ENCODE data around the gene MYL6. TPM values are rescaled to one million over a fixed set of nuclear protein-coding genes. Genes with fewer than 3 reads are reported as not detected.

Gene MYL6
- total and polyA plus RNA-seq, 10 of the 15 experiments (the other 5 are each of a cell fraction or from before 2014, with no cell fraction given), result 1,000 to 4,116 (median 1,828) TPM

DNA sequence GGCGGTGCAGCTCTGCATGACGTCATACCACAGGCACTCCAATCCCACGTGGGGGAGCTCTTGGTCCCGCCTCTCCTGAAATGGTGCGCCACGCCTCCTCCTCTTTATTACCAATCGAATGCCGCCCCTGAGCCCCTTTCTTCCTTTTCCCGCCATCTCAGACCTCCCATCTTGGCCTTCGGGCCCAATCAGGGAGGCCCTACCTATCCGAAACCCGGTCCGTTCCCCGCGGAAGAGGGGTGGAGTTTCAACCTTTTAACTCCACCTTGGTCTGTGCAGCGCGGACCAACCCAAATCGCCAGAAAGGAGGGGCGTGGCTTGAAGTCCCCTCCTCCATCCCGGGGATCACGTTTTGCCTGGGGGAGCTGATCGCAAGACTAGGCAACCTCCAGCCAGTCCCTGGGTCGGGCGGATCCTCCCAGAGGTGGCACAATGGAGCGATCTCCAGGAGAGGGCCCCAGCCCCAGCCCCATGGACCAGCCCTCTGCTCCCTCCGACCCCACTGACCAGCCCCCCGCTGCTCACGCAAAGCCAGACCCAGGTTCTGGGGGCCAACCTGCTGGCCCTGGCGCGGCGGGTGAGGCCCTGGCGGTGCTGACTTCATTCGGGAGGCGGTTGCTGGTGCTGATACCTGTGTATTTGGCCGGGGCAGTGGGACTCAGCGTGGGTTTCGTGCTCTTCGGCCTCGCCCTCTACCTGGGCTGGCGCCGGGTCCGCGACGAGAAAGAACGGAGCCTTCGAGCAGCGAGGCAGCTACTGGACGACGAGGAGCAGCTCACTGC is 30.1 kb upstream of the MYL6 start, which contains the start of gene ESYT1 (continued):
- TF ChIP-seq EP300 (IDR thresholded peaks at IDR 0.05; ENCODE audit: borderline replicate concordance in 1 of 2, control insufficient read depth in 1 of 2, low read depth in 2 of 2, low read length in 2 of 2) (peak in 1 of 2 experiments; percentile 17; a peak in 1 of 4 replicates), FOXM1 (IDR thresholded peaks at IDR 0.05; ENCODE audit: low read depth, low read length) (no peak), WRNIP1 (IDR thresholded peaks at IDR 0.05; ENCODE audit: borderline replicate concordance, low read depth, low read length) (no peak)

DNA sequence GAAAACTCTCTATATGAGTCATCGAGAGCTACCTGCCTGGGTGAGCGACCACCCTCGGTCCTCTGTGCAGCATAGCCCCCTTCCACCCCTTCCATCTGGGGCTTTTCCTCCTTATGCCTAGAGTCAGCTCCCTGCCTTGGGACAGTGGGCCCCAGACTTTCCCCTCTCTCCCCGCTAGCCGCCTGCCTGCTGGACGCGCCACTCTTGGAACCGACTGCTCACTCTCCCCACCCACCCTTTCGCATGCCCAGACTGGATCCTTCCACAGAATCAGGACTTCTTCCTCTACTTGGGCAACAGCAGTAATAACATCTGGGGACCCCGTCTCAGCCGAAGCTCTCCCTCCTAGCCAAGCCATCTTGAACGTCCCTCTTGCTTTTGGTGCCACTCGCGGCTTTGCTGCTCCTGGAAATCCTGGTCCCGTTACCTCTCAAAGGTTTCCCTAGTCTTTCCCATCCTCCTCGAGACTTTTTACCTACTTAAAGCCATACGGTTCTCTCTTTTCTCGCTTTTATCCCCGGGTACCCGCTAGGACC is 29.4 kb upstream of the MYL6 start:
- CTCF ChIA-PET, result interaction anchor here (0.9 to 10.3 kb wide), 12 partner anchors 8 to 390 kb away, joined by 3 to 129 read pairs (median 11); partner anchors contain the start of genes PA2G4, RNF41, RPL41 and SMARCC2
- H3K9me3 ChIP-seq (replicated peaks; ENCODE audit: control insufficient read depth, insufficient read depth, low read length), result no peaks in the 10 kb centered on the region
- H4K20me1 ChIP-seq (ENCODE audit: control insufficient read depth, insufficient read depth), result no peaks in the 10 kb centered on the region
- in situ Hi-C loops (cut with MboI), result no loop called here
- intact Hi-C loops (cut with micrococcal nuclease; ENCODE audit: unreplicated experiment), result loop anchor here (5.0 to 10.0 kb wide), 2 partner anchors 339 to 516 kb away; partner anchors contain the start of genes ATP5F1B and SPRYD4
- peak; percentile 5; the same call in 1 of the 3 replicates for ATAC-seq
- under 1% methylated on average over 20 of the region's 20 CpGs for WGBS (ENCODE audit: insufficient coverage, insufficient replicate concordance, low lambda C conversion rate, missing lambda C conversion rate)
- SMC1A ChIA-PET (ENCODE audit: uncharacterized antibody, unreplicated experiment), result interaction anchor here (0.6 to 4.8 kb wide), 11 partner anchors 10 to 508 kb away, joined by 3 to 68 read pairs (median 6); partner anchors contain the start of genes MYL6, MYL6B, PA2G4 and RNF41
- H3K4me1 ChIP-seq (ENCODE audit: control insufficient read depth, insufficient read depth, low read length), result peaks cover 24% of the 10 kb centered on the region
- peak overlapping the region; percentile 69 for H2AFZ ChIP-seq (ENCODE audit: control insufficient read depth, low read depth, low read length)
- DNase-seq (ENCODE audit: low read depth, low spot score), result no peak
- BruUV-seq (replicated peaks), result no TSS peak
- H3K27me3 ChIP-seq (replicated peaks in 1 of 2; ENCODE audit: control insufficient read depth in 2 of 2, insufficient read depth in 2 of 2, low read length in 1 of 2), result no peaks in the 10 kb centered on the region
- peaks cover 21% of the 10 kb centered on the region for H3K79me2 ChIP-seq (ENCODE audit: control insufficient read depth, insufficient read depth, low read length)
- H3K4me3 ChIP-seq, result peak overlapping the region; percentile 93
- FAIRE-seq, result no peak
- RAD21 ChIA-PET (ENCODE audit: unreplicated experiment), result interaction anchor here (0.6 to 6.8 kb wide), 12 partner anchors 9 to 505 kb away, joined by 3 to 98 read pairs (median 5); partner anchors contain the start of genes MYL6, MYL6B, RPL41 and SMARCC2
- H3K36me3 ChIP-seq (ENCODE audit: control insufficient read depth in 2 of 2, insufficient read depth in 2 of 2, low read length in 1 of 2), result peaks cover 14 to 16% of the 10 kb centered on the region in 2 experiments
- peak overlapping the region; percentile 78 for H3K9ac ChIP-seq (ENCODE audit: control insufficient read depth, insufficient read depth, low read length)
- peak overlapping the region; percentile 63 for H3K27ac ChIP-seq (ENCODE audit: control insufficient read depth, insufficient read depth)
- POLR2A ChIA-PET, result interaction anchor here (1.0 to 4.5 kb wide), 15 partner anchors 8 to 508 kb away, joined by 3 to 56 read pairs (median 5); partner anchors contain the start of genes ANKRD52, CNPY2, MYL6 and MYL6B
- peak overlapping the region; percentile 98 for H3K4me2 ChIP-seq (ENCODE audit: control insufficient read depth, insufficient read depth)
- TF ChIP-seq MXI1 (IDR thresholded peaks at IDR 0.05; ENCODE audit: low read depth, low read length) (0 out of 2 replicates have a peak, but pooled peaks have one; percentile 1), IRF4 (IDR thresholded peaks at IDR 0.05; ENCODE audit: low read depth, low read length) (peak; percentile 41; the same call in 1 of the 2 replicates), JUND (IDR thresholded peaks at IDR 0.05; ENCODE audit: low read depth, low read length) (0 out of 2 replicates have a peak, but pooled peaks have one; percentile 29), TAF1 (IDR thresholded peaks at IDR 0.05; ENCODE audit: borderline replicate concordance, low read depth, low read length) (no peak), E2F8 (IDR thresholded peaks at IDR 0.05; ENCODE audit: low read depth, partially characterized antibody) (no peak), JUNB (IDR thresholded peaks at IDR 0.05) (peak; percentile 49)
- TF ChIP-seq, protein P1, sequence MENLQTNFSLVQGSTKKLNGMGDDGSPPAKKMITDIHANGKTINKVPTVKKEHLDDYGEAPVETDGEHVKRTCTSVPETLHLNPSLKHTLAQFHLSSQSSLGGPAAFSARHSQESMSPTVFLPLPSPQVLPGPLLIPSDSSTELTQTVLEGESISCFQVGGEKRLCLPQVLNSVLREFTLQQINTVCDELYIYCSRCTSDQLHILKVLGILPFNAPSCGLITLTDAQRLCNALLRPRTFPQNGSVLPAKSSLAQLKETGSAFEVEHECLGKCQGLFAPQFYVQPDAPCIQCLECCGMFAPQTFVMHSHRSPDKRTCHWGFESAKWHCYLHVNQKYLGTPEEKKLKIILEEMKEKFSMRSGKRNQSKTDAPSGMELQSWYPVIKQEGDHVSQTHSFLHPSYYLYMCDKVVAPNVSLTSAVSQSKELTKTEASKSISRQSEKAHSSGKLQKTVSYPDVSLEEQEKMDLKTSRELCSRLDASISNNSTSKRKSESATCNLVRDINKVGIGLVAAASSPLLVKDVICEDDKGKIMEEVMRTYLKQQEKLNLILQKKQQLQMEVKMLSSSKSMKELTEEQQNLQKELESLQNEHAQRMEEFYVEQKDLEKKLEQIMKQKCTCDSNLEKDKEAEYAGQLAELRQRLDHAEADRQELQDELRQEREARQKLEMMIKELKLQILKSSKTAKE (IDR thresholded peaks at IDR 0.05; ENCODE audit: low read depth, poor library complexity, severe bottlenecking), result no peak
